ENCODE measurements around the gene HPGD. TPM values are rescaled to one million over a fixed set of nuclear protein-coding genes. Genes with fewer than 3 reads are reported as not detected.

HPGD gene
- total and polyA plus RNA-seq, 9 donors = 1.2 to 8.1 (median 5.1) TPM

- Histone ChIP-seq H3K9me3 (replicated peaks; ENCODE audit: control insufficient read depth, low read depth, low read length) (no peaks in the 10 kb centered on the region), H3K27me3 (ENCODE audit: control insufficient read depth, insufficient read depth, low read length) (peaks cover 3% of the 10 kb centered on the region), H3K27ac (ENCODE audit: low read length) (no peak overlapping the region), H3K4me1 (ENCODE audit: control insufficient read depth, insufficient read depth, low read length) (no peaks in the 10 kb centered on the region), H3K36me3 (ENCODE audit: control insufficient read depth, insufficient read depth, low read length) (no peaks in the 10 kb centered on the region), H3K4me3 (ENCODE audit: low read length) (no peak overlapping the region)
- no peak for DNase-seq
Observed at GRCh38 chr4:174531486-174531885, 9.2 kb upstream of the HPGD start.

GRCh38 chr4:174528226-174528625 is 5.9 kb upstream of the HPGD start:
- Histone ChIP-seq H3K4me3 (ENCODE audit: low read length) (no peak overlapping the region), H3K27ac (ENCODE audit: low read length) (no peak overlapping the region), H3K36me3 (ENCODE audit: control insufficient read depth, insufficient read depth, low read length) (no peaks in the 10 kb centered on the region), H3K27me3 (ENCODE audit: control insufficient read depth, insufficient read depth, low read length) (peaks cover 10% of the 10 kb centered on the region), H3K4me1 (ENCODE audit: control insufficient read depth, insufficient read depth, low read length) (no peaks in the 10 kb centered on the region), H3K9me3 (replicated peaks; ENCODE audit: control insufficient read depth, low read depth, low read length) (no peaks in the 10 kb centered on the region)
- no peak for DNase-seq
- WGBS (ENCODE audit: insufficient coverage) = no CpG with 5 or more reads among the region's 1 CpG

- H3K27me3 ChIP-seq (ENCODE audit: control insufficient read depth, insufficient read depth, low read length) = peaks cover 24% of the 10 kb centered on the region
- no peak for DNase-seq
- no peaks in the 10 kb centered on the region for H3K9me3 ChIP-seq (replicated peaks; ENCODE audit: control insufficient read depth, low read depth, low read length)
- WGBS (ENCODE audit: insufficient coverage) = 90% methylated on average over 5 of the region's 7 CpGs
- H3K4me3 ChIP-seq (ENCODE audit: low read length) = no peak overlapping the region
- H3K36me3 ChIP-seq (ENCODE audit: control insufficient read depth, insufficient read depth, low read length) = no peaks in the 10 kb centered on the region
- H3K4me1 ChIP-seq (ENCODE audit: control insufficient read depth, insufficient read depth, low read length) = peaks cover 6% of the 10 kb centered on the region
- no peak overlapping the region for H3K27ac ChIP-seq (ENCODE audit: low read length)
Observed at GRCh38 chr4:174526731-174527130, 4.4 kb upstream of the HPGD start.

GRCh38 chr4:174524242-174524641 is 2.0 kb upstream of the HPGD start:
- H3K27ac ChIP-seq (ENCODE audit: low read length) = no peak overlapping the region
- no peak overlapping the region for H3K4me3 ChIP-seq (ENCODE audit: low read length)
- peaks cover 8% of the 10 kb centered on the region for H3K4me1 ChIP-seq (ENCODE audit: control insufficient read depth, insufficient read depth, low read length)
- DNase-seq = no peak
- WGBS (ENCODE audit: insufficient coverage) = 83% methylated on average over 4 of the region's 4 CpGs
- no peaks in the 10 kb centered on the region for H3K36me3 ChIP-seq (ENCODE audit: control insufficient read depth, insufficient read depth, low read length)
- no peaks in the 10 kb centered on the region for H3K9me3 ChIP-seq (replicated peaks; ENCODE audit: control insufficient read depth, low read depth, low read length)
- H3K27me3 ChIP-seq (ENCODE audit: control insufficient read depth, insufficient read depth, low read length) = peaks cover 26% of the 10 kb centered on the region

- Histone ChIP-seq H3K4me1 (ENCODE audit: control insufficient read depth, insufficient read depth, low read length) (peaks cover 8% of the 10 kb centered on the region), H3K27me3 (ENCODE audit: control insufficient read depth, insufficient read depth, low read length) (peaks cover 26% of the 10 kb centered on the region), H3K36me3 (ENCODE audit: control insufficient read depth, insufficient read depth, low read length) (no peaks in the 10 kb centered on the region), H3K27ac (ENCODE audit: low read length) (peak overlapping the region; percentile 15), H3K9me3 (replicated peaks; ENCODE audit: control insufficient read depth, low read depth, low read length) (no peaks in the 10 kb centered on the region), H3K4me3 (ENCODE audit: low read length) (peak overlapping the region; percentile 48)
- WGBS (ENCODE audit: insufficient coverage) = 26% methylated on average over 4 of the region's 10 CpGs
- peak; percentile 48 for DNase-seq
Observed at GRCh38 chr4:174523025-174523693, 871 bp upstream of the HPGD start.

GRCh38 chr4:174521800-174522182 is 497 bp downstream of the HPGD start:
- 5% methylated on average over 9 of the region's 12 CpGs for WGBS (ENCODE audit: insufficient coverage)
- H3K9me3 ChIP-seq (replicated peaks; ENCODE audit: control insufficient read depth, low read depth, low read length) = no peaks in the 10 kb centered on the region
- no peaks in the 10 kb centered on the region for H3K36me3 ChIP-seq (ENCODE audit: control insufficient read depth, insufficient read depth, low read length)
- peak overlapping the region; percentile 48 for H3K4me3 ChIP-seq (ENCODE audit: low read length)
- peaks cover 8% of the 10 kb centered on the region for H3K4me1 ChIP-seq (ENCODE audit: control insufficient read depth, insufficient read depth, low read length)
- DNase-seq = peak; percentile 50
- H3K27me3 ChIP-seq (ENCODE audit: control insufficient read depth, insufficient read depth, low read length) = peaks cover 25% of the 10 kb centered on the region
- H3K27ac ChIP-seq (ENCODE audit: low read length) = no peak overlapping the region

- no peak overlapping the region for H3K27ac ChIP-seq (ENCODE audit: low read length)
- peak; percentile 4 for DNase-seq
- no peak overlapping the region for H3K4me3 ChIP-seq (ENCODE audit: low read length)
- no CpG with 5 or more reads among the region's 1 CpG for WGBS (ENCODE audit: insufficient coverage)
- H3K4me1 ChIP-seq (ENCODE audit: control insufficient read depth, insufficient read depth, low read length) = peaks cover 8% of the 10 kb centered on the region
- H3K9me3 ChIP-seq (replicated peaks; ENCODE audit: control insufficient read depth, low read depth, low read length) = no peaks in the 10 kb centered on the region
- peaks cover 23% of the 10 kb centered on the region for H3K27me3 ChIP-seq (ENCODE audit: control insufficient read depth, insufficient read depth, low read length)
- no peaks in the 10 kb centered on the region for H3K36me3 ChIP-seq (ENCODE audit: control insufficient read depth, insufficient read depth, low read length)
Observed at GRCh38 chr4:174520660-174521059, 1.6 kb downstream of the HPGD start.

- DNase-seq = peak; percentile 14
- H3K27ac ChIP-seq (ENCODE audit: low read length) = no peak overlapping the region
- no CpG with 5 or more reads among the region's 1 CpG for WGBS (ENCODE audit: insufficient coverage)
- H3K9me3 ChIP-seq (replicated peaks; ENCODE audit: control insufficient read depth, low read depth, low read length) = no peaks in the 10 kb centered on the region
- no peak overlapping the region for H3K4me3 ChIP-seq (ENCODE audit: low read length)
- H3K36me3 ChIP-seq (ENCODE audit: control insufficient read depth, insufficient read depth, low read length) = no peaks in the 10 kb centered on the region
- peaks cover 6% of the 10 kb centered on the region for H3K4me1 ChIP-seq (ENCODE audit: control insufficient read depth, insufficient read depth, low read length)
- H3K27me3 ChIP-seq (ENCODE audit: control insufficient read depth, insufficient read depth, low read length) = peaks cover 11% of the 10 kb centered on the region
Observed at GRCh38 chr4:174517502-174518445, 4.5 kb downstream of the HPGD start.

- DNase-seq = no peak
- no peak overlapping the region for H3K27ac ChIP-seq (ENCODE audit: low read length)
- H3K4me3 ChIP-seq (ENCODE audit: low read length) = no peak overlapping the region
- no CpG with 5 or more reads among the region's 1 CpG for WGBS (ENCODE audit: insufficient coverage)
- peaks cover 3% of the 10 kb centered on the region for H3K4me1 ChIP-seq (ENCODE audit: control insufficient read depth, insufficient read depth, low read length)
- no peaks in the 10 kb centered on the region for H3K9me3 ChIP-seq (replicated peaks; ENCODE audit: control insufficient read depth, low read depth, low read length)
- no peaks in the 10 kb centered on the region for H3K36me3 ChIP-seq (ENCODE audit: control insufficient read depth, insufficient read depth, low read length)
- H3K27me3 ChIP-seq (ENCODE audit: control insufficient read depth, insufficient read depth, low read length) = peaks cover 3% of the 10 kb centered on the region
Observed at GRCh38 chr4:174516794-174517193, 5.5 kb downstream of the HPGD start.

- WGBS (ENCODE audit: insufficient coverage) = no CpG with 5 or more reads among the region's 1 CpG
- H3K27ac ChIP-seq (ENCODE audit: low read length) = no peak overlapping the region
- no peaks in the 10 kb centered on the region for H3K27me3 ChIP-seq (ENCODE audit: control insufficient read depth, insufficient read depth, low read length)
- H3K4me1 ChIP-seq (ENCODE audit: control insufficient read depth, insufficient read depth, low read length) = no peaks in the 10 kb centered on the region
- no peaks in the 10 kb centered on the region for H3K9me3 ChIP-seq (replicated peaks; ENCODE audit: control insufficient read depth, low read depth, low read length)
- no peaks in the 10 kb centered on the region for H3K36me3 ChIP-seq (ENCODE audit: control insufficient read depth, insufficient read depth, low read length)
- H3K4me3 ChIP-seq (ENCODE audit: low read length) = no peak overlapping the region
- no peak for DNase-seq
Observed at GRCh38 chr4:174516345-174516744, 5.9 kb downstream of the HPGD start.

All from muscle of leg (tissue), 11 donors.